Left lung (tissue), 10 donors: ENCODE measurements around the gene RSPH1. TPM values are rescaled to one million over a fixed set of nuclear protein-coding genes. Genes with fewer than 3 reads are reported as not detected.

ENCODE experiments used
- ATAC-seq: fragments of 200-7000 bp; cut with Tn5 transposase; one replicate; pipeline ENCODE4 v1.9.1; 2020; ENCODE audit warnings: moderate library complexity
- DNase-seq, 4 donors: peaks; one replicate each; pipeline ENCODE4 v3.0.0-alpha.2; 2013 to 2020
- H3K27ac ChIP-seq, 2 donors: fragments of 200-600 bp; sonication (generic) in 1 of 2; one replicate each; pipeline versions ENCODE4 v1.5.0 to v1.8.0; 2020 to 2021
- H3K27me3 ChIP-seq, 2 donors: fragments of 200-600 bp; sonication (generic) in 1 of 2; one replicate each; pipeline versions ENCODE4 v1.5.0 to v1.8.0; 2020 to 2021
- H3K36me3 ChIP-seq, 2 donors: fragments of 200-600 bp; sonication (generic) in 1 of 2; one replicate each; pipeline versions ENCODE4 v1.5.0 to v1.8.0; 2020 to 2021
- H3K4me1 ChIP-seq, 2 donors: fragments of 200-600 bp; one replicate each; pipeline ENCODE4 v1.8.0; 2021
- H3K4me3 ChIP-seq, 2 donors: fragments of 200-600 bp; sonication (generic) in 1 of 2; one replicate each; pipeline versions ENCODE4 v1.5.0 to v1.8.0; 2020 to 2021; ENCODE audit warnings: mild to moderate bottlenecking in 1 of 2
- H3K9me3 ChIP-seq, 2 donors: fragments of 200-600 bp; sonication (generic) in 1 of 2; one replicate each; pipeline versions ENCODE4 v1.5.0 to v1.8.0; 2020 to 2021
- intact Hi-C, 2 donors: fragments of 100-400 bp; cut with DNase I; formaldehyde crosslinking; loops; one replicate each; pipeline versions ENCODE4 v1.11.2 to v1.14.2; 2022
- polyA plus RNA-seq, 6 donors: library from polyadenylated mRNA; unstranded; fragments of 120-200 nt; gene quantifications; one replicate each; pipeline ENCODE4 v1.2.1, GENCODE V29; 2013; ENCODE audit not compliant: insufficient read length in 6 of 6
- total RNA-seq, 2 donors: library from RNA; stranded (reverse); fragmentation: NEBNext Ultra II Directional; extraction: Animal tissue kit (Norgen Biotek cat#: 25700); gene quantifications; one replicate each; pipeline ENCODE4 v1.2.1, GENCODE V29; 2021
- TF ChIP-seq, protein P1 (sequence below), 2 donors: fragments of 200-600 bp; sonication (generic) in 1 of 2; IDR thresholded peaks; one replicate each; pipeline versions ENCODE4 v1.5.0 to v1.8.0; 2021; ENCODE audit warnings: antibody characterized with exemption in 2 of 2
- donor health status: DM: no; HTN: yes; CAD: no.
- donor health status: DM: no; HTN: no; CAD: no.

RSPH1 gene
- total and polyA plus RNA-seq, 8 donors = 0.73 to 27.3 (median 13.4) TPM

DNA sequence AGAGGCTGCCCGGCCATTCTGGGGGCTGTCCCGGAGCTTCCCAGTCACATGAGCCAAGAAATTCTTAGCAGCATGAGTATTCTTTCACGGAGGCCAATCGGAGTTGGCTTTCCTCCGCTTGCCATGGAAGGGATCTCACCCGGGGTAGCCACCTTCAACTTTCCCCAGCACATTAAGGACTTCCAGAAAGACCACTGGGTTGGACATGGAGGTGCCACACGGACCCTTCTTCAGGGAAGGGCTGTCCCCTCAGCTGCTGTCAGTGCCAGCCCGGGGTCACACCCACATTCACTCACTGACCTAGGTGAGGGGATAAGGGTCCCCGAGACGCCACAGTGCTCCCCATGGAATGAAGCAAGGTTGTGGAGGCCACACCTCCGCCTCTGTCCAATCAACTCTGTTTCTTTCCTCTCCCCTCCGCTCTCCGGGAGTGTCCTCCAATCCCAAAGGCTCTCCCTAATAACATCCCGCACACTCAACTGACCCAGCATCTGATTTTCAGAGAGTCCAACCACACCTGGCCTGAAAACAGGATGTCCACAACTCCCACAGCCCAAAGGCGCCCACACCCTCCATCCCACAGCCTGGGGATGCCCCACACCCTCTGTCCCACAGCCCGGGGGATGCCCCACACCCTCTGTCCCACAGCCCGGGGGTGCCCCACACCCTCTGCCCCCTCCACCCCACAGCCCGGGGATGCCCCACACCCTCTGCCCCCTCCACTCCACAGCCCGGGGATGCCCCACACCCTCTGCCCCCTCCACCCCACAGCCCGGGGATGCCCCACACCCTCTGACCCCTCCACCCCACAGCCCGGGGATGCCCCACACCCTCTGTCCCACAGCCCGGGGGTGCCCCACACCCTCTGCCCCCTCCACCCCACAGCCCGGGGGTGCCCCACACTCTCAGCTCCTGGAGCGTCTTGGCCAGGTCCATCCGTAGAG, 19.4 kb downstream of the RSPH1 start:
- no peak for DNase-seq
- H3K4me1 ChIP-seq = peaks cover 0 to 7% of the 10 kb centered on the region in 2 donors
- no peak overlapping the region for H3K27ac ChIP-seq
- no peak for ATAC-seq
- TF ChIP-seq, protein P1, sequence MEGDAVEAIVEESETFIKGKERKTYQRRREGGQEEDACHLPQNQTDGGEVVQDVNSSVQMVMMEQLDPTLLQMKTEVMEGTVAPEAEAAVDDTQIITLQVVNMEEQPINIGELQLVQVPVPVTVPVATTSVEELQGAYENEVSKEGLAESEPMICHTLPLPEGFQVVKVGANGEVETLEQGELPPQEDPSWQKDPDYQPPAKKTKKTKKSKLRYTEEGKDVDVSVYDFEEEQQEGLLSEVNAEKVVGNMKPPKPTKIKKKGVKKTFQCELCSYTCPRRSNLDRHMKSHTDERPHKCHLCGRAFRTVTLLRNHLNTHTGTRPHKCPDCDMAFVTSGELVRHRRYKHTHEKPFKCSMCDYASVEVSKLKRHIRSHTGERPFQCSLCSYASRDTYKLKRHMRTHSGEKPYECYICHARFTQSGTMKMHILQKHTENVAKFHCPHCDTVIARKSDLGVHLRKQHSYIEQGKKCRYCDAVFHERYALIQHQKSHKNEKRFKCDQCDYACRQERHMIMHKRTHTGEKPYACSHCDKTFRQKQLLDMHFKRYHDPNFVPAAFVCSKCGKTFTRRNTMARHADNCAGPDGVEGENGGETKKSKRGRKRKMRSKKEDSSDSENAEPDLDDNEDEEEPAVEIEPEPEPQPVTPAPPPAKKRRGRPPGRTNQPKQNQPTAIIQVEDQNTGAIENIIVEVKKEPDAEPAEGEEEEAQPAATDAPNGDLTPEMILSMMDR (IDR thresholded peaks at IDR 0.05) = no peak
- H3K36me3 ChIP-seq = no peaks in the 10 kb centered on the region
- no peaks in the 10 kb centered on the region for H3K27me3 ChIP-seq
- intact Hi-C loops = no loop called here
- H3K4me3 ChIP-seq = no peak overlapping the region
- no peaks in the 10 kb centered on the region for H3K9me3 ChIP-seq

DNA sequence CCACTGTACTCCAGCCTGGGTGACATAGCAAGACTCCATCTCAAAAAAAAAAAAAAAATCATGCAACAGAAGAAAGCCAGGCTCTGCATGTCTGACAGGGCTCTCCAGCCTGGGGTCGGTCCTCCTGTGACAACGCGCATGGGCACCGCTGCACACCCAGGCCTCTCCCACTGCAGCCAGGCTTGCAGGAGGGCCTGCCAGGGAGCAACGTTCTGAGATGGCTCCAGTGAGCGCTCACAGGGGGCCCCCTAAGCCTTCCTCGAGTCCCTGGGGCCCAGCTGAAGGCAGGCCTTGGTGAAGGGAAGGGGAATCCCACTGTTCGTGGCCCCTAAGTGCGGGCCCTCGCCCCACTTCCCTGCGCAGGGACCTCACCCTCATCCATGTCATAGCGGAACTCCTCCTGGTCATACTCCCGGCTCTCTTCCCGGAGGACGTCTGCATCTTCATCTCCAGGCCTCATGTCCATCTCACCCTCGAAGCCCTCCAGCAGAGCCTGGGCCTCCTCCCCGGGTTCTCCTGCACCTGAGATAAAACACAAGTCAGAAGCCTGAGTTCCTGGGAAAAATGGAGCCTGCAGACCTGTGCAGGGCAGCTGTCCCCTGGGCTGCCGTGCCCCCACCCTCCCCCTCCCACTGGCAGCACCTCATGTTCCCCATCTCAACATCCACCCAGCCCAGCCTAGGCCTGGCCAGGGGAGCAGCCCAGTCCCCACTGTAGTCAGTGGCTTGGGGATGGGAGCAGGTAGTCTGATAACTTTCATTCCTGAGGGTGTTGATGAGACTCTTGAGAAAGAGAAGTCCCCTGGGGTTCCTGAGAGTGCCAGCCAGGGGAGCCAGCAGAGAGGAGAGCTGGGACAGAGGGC, 20.3 kb downstream of the RSPH1 start:
- H3K27me3 ChIP-seq = no peaks in the 10 kb centered on the region
- H3K9me3 ChIP-seq = no peaks in the 10 kb centered on the region
- TF ChIP-seq, protein P1 (IDR thresholded peaks at IDR 0.05) = no peak
- H3K27ac ChIP-seq = no peak overlapping the region
- no peak for DNase-seq
- no peak for ATAC-seq
- H3K36me3 ChIP-seq = no peaks in the 10 kb centered on the region
- H3K4me1 ChIP-seq = peaks cover 0 to 7% of the 10 kb centered on the region in 2 donors
- H3K4me3 ChIP-seq = no peak overlapping the region
- intact Hi-C loops = no loop called here

DNA sequence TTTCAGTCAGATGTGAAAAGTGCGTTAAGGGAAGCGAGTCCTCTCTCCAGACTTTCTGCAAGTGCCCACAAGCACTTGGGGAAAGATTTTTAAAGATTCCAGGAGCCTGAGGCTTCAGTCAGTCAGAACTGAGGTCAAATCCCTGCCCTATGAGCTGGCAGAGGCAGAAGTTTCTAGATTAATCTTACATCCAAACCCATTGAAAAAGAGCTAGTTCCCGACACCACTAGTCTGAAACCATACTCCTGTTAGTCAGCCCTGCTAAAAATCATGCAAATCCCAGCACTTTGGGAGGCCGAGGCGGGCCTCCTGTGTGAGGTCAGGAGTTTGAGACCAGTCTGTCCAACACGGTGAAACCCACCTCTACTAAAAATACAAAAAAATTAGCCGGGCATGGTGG, 21.0 kb downstream of the RSPH1 start:
- no peaks in the 10 kb centered on the region for H3K27me3 ChIP-seq
- ATAC-seq = no peak
- H3K9me3 ChIP-seq = no peaks in the 10 kb centered on the region
- intact Hi-C loops = no loop called here
- H3K27ac ChIP-seq = no peak overlapping the region
- DNase-seq = no peak
- H3K36me3 ChIP-seq = no peaks in the 10 kb centered on the region
- H3K4me1 ChIP-seq = peaks cover 0 to 7% of the 10 kb centered on the region in 2 donors
- TF ChIP-seq, protein P1 (IDR thresholded peaks at IDR 0.05) = no peak
- H3K4me3 ChIP-seq = no peak overlapping the region

DNA sequence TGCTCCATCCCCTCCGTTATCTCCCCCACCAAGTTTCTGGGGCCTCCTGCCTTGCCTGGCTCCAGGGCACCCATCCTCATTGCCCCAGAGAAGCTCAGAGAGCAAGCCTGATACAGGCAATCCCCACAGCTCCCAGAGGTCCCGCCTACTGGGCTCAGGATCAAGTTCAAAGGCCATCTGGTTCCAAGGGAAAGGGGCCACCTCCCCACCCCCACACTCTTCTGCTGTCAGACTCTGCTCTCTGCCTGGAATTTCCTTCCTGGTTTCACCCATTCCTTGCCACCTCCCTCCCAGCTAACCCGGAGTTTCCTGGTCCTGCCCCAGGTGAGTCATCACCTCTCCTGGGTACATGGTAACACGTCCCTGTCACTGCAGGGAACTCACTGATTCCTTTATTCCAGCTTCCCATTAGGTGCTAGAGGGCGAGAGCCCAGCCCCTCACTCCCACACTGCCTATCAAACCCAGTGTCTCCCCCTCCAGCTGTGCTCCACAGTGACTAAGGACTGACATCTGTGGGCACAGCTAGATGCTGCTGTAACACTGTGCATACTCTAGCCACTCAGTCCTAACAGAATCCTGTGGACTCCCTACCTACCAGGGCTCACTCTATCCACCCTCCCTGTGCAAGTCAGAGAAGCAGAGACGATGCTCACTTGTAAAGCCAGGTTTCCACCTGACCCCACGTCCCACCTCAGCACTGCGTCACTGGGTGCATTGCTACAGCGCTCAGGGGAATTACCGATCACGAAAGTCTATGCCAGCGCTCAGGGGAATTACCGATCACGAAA, 21.8 kb downstream of the RSPH1 start:
- Histone ChIP-seq H3K27me3 (no peaks in the 10 kb centered on the region), H3K27ac (peak overlapping the region in 1 of 2 donors; percentile 41), H3K36me3 (no peaks in the 10 kb centered on the region), H3K4me3 (no peak overlapping the region), H3K4me1 (peaks cover 0 to 7% of the 10 kb centered on the region in 2 donors), H3K9me3 (no peaks in the 10 kb centered on the region)
- ATAC-seq (peak; percentile 97), DNase-seq (peak in 1 of 4 donors; percentile 69)
- TF ChIP-seq, protein P1 (IDR thresholded peaks at IDR 0.05) = no peak
- intact Hi-C loops = no loop called here
